Adipocyte (in vitro differentiated cells): Measurements from ENCODE around the gene TMEM106A.
"Not testable (repeated sequence)": the region's sequence is repeated elsewhere in the genome, so short reads cannot be mapped to it uniquely, and the experiment has no call there.

ENCODE experiments used
- DNase-seq: peaks from one replicate; pipeline ENCODE4 v3.0.0-alpha.2; 2015; ENCODE audit warnings: low read depth
- H3K27me3 ChIP-seq: replicated peaks from 2 replicates; pipeline ENCODE4 v1.7.0; 2013; ENCODE audit warnings: mild to moderate bottlenecking, low read length, moderate library complexity; ENCODE audit not compliant: control insufficient read depth, insufficient read depth
- H3K36me3 ChIP-seq: 2 replicates; pipeline ENCODE4 v1.7.0; 2013; ENCODE audit warnings: low read length, mild to moderate bottlenecking, moderate library complexity; ENCODE audit not compliant: control insufficient read depth, insufficient read depth, severe bottlenecking
- H3K4me1 ChIP-seq: 2 replicates; pipeline ENCODE4 v1.7.0; 2013; ENCODE audit warnings: mild to moderate bottlenecking, low read length, moderate library complexity; ENCODE audit not compliant: control insufficient read depth, insufficient read depth
- H3K4me3 ChIP-seq: 2 replicates; pipeline ENCODE4 v1.7.0; 2013; ENCODE audit warnings: mild to moderate bottlenecking, low read length, moderate library complexity
- H3K9ac ChIP-seq: 2 replicates; pipeline ENCODE4 v1.7.0; 2013; ENCODE audit warnings: mild to moderate bottlenecking, low read length, moderate library complexity
- H3K9me3 ChIP-seq: 2 replicates; pipeline ENCODE4 v1.7.0; 2013; ENCODE audit warnings: mild to moderate bottlenecking, low read length, moderate library complexity; ENCODE audit not compliant: control insufficient read depth

Gene TMEM106A

DNA sequence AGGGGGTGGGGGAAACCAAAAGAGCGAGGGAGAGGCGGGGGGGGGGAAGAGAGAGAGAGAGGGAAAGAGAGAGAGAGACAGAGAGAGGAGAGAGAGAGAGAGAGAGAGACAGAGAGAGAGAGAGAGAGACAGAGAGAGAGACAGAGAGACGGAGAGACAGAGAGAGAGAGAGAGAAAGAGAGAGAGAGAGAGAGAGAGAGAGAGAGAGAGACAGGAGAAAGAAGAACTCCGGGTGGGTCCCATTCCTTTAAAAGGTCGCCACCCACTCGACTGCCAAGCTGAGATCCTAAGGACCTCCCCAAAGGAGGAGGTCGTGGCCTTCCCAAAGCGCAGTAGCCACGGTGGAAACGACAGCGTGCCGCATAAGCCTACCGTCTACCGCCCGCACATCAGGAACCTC is 21.6 kb downstream of the TMEM106A start:
- H3K27me3 ChIP-seq, H3K9me3 ChIP-seq, H3K4me1 ChIP-seq, DNase-seq, H3K4me3 ChIP-seq, H3K9ac ChIP-seq, H3K36me3 ChIP-seq: not testable (repeated sequence)

DNA sequence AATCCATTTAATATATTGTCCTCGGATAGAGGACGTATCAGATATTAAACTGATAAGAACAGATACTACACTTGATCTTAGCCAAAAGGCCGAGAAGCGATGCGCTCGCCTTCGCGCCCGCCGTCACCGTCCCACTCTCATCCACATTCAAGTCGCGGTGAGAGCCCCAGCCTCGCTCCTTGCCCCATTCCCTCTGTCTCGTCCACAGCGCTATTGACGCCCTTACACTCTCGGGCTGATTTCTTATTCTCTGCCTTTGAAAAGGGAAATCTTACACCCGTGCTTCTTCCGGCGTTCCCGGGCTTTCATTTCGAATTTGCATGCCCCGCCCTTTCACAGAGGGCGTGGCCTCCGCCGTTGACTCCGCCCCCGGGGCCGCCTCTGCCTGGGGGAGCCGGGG is 22.2 kb downstream of the TMEM106A start, which contains the start of gene RNU2-1:
RNU2-1 (minus strand) TSS at position 101 of the 400 bp plus-strand sequence.
- H3K36me3 ChIP-seq, H3K9me3 ChIP-seq, H3K9ac ChIP-seq, H3K4me3 ChIP-seq, H3K4me1 ChIP-seq, DNase-seq, H3K27me3 ChIP-seq: not testable (repeated sequence)

DNA sequence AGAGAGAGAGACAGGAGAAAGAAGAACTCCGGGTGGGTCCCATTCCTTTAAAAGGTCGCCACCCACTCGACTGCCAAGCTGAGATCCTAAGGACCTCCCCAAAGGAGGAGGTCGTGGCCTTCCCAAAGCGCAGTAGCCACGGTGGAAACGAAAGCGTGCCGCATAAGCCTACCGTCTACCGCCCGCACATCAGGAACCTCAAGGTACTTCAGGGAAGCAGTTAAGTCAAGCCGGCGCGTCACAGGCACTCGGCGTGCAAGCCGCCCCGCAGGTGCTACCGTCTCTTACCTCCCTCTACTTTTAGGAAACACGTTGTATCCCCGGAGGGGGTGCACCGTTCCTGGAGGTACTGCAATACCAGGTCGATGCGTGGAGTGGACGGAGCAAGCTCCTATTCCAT is 27.9 kb downstream of the TMEM106A start:
- not testable (repeated sequence) for H3K4me3 ChIP-seq, H3K4me1 ChIP-seq, H3K9ac ChIP-seq, H3K36me3 ChIP-seq, DNase-seq, H3K9me3 ChIP-seq, H3K27me3 ChIP-seq

DNA sequence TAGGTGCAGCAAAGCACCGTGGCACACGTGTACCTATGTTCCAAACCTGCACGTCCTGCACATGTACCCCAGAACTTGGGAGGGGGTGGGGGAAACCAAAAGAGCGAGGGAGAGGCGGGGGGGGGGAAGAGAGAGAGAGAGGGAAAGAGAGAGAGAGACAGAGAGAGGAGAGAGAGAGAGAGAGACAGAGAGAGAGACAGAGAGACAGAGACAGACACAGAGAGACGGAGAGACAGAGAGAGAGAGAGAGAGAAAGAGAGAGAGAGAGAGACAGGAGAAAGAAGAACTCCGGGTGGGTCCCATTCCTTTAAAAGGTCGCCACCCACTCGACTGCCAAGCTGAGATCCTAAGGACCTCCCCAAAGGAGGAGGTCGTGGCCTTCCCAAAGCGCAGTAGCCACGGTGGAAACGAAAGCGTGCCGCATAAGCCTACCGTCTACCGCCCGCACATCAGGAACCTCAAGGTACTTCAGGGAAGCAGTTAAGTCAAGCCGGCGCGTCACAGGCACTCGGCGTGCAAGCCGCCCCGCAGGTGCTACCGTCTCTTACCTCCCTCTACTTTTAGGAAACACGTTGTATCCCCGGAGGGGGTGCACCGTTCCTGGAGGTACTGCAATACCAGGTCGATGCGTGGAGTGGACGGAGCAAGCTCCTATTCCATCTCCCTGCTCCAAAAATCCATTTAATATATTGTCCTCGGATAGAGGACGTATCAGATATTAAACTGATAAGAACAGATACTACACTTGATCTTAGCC is 29.1 kb downstream of the TMEM106A start:
- not testable (repeated sequence) for H3K36me3 ChIP-seq, H3K4me3 ChIP-seq, H3K9ac ChIP-seq, H3K4me1 ChIP-seq, H3K27me3 ChIP-seq, DNase-seq, H3K9me3 ChIP-seq

DNA sequence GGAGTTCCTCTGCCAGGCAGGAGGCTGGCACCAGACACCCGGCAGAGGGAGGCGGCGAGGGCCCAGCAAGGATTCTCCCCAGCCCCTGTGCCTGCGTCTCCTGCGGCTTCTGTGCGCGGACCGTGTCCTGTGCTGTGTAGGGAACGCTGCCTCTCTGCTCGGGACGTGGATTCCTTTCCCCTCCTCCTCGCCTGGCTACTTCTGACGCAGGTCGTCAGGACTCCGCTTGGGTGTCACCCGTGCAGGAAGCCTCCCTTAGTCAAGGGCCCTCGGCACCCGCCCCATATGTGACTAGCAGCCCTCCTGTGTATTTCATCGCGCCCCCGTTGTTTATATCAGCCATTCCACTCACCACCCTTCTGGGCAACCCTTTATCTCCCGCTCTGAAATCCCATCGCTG is 34.8 kb downstream of the TMEM106A start:
- not testable (repeated sequence) for H3K4me1 ChIP-seq, H3K4me3 ChIP-seq, DNase-seq, H3K36me3 ChIP-seq, H3K27me3 ChIP-seq, H3K9ac ChIP-seq, H3K9me3 ChIP-seq
